Measurements from ENCODE around the gene PKP2. TPM values are rescaled to one million over a fixed set of nuclear protein-coding genes. Genes with fewer than 3 reads are reported as not detected.
"Not testable (repeated sequence)": the region's sequence is repeated elsewhere in the genome, so short reads cannot be mapped to it uniquely, and the experiment has no call there.

The PKP2 gene
- total RNA-seq, 2 experiments from 2014 or later: 0.13 to 0.23 TPM

DNA sequence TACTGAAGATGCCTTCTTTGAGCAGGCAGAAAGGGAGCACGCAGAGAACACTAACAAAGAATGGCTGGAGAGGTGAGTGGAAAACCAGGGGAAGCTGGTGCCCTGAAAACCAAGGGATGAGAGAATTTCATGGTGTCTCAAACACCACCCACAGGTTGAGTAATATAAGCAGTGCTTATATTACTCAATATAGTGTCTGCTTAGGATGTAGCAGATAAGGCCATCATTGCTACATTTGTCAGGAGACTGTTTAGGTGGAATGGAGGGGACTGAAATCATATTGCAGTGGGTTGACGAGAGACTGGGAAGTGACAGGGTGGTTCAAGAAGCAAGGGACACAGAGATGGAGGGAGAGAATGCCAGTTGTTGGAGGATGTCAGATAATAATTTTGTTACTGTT lies 20.6 kb downstream of the PKP2 start:
- no peak for ATAC-seq
- no peak for DNase-seq
- Mint-ChIP-seq H3K36me3 (ENCODE audit: low read depth) (no peaks in the 10 kb centered on the region), H3K27ac (no peak overlapping the region), H3K4me1 (ENCODE audit: low read depth) (no peaks in the 10 kb centered on the region), H3K9me3 (no peaks in the 10 kb centered on the region), H3K4me3 (no peak overlapping the region), H3K27me3 (peaks cover 2% of the 10 kb centered on the region)
- TF ChIP-seq, protein P1, sequence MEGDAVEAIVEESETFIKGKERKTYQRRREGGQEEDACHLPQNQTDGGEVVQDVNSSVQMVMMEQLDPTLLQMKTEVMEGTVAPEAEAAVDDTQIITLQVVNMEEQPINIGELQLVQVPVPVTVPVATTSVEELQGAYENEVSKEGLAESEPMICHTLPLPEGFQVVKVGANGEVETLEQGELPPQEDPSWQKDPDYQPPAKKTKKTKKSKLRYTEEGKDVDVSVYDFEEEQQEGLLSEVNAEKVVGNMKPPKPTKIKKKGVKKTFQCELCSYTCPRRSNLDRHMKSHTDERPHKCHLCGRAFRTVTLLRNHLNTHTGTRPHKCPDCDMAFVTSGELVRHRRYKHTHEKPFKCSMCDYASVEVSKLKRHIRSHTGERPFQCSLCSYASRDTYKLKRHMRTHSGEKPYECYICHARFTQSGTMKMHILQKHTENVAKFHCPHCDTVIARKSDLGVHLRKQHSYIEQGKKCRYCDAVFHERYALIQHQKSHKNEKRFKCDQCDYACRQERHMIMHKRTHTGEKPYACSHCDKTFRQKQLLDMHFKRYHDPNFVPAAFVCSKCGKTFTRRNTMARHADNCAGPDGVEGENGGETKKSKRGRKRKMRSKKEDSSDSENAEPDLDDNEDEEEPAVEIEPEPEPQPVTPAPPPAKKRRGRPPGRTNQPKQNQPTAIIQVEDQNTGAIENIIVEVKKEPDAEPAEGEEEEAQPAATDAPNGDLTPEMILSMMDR (IDR thresholded peaks at IDR 0.05): no peak
- CTCF ChIA-PET: no interaction called here
- POLR2A ChIA-PET: no interaction called here
- intact Hi-C loops (cut with micrococcal nuclease): no loop called here

- H3K4me3 Mint-ChIP-seq: no peak overlapping the region
Observed at GRCh38 chr12:32874975-32875374, 21.6 kb downstream of the PKP2 start.

GRCh38 chr12:32874078-32874477 lies 22.5 kb downstream of the PKP2 start:
- ATAC-seq: no peak
- Mint-ChIP-seq H3K36me3 (ENCODE audit: low read depth) (no peaks in the 10 kb centered on the region), H3K27ac (no peak overlapping the region), H3K4me3 (no peak overlapping the region), H3K27me3 (peaks cover 3% of the 10 kb centered on the region), H3K9me3 (no peaks in the 10 kb centered on the region), H3K4me1 (ENCODE audit: low read depth) (no peaks in the 10 kb centered on the region)
- TF ChIP-seq, protein P1 (IDR thresholded peaks at IDR 0.05): no peak
- DNase-seq: no peak
- POLR2A ChIA-PET: no interaction called here
- intact Hi-C loops (cut with micrococcal nuclease): no loop called here
- CTCF ChIA-PET: no interaction called here

More at GRCh38 chr12:32874975-32875374, 21.6 kb downstream of the PKP2 start:
- intact Hi-C loops (cut with micrococcal nuclease): no loop called here
- no peaks in the 10 kb centered on the region for H3K9me3 Mint-ChIP-seq
- TF ChIP-seq, protein P1 (IDR thresholded peaks at IDR 0.05): no peak
- POLR2A ChIA-PET: no interaction called here
- H3K4me1 Mint-ChIP-seq (ENCODE audit: low read depth): no peaks in the 10 kb centered on the region
- H3K27me3 Mint-ChIP-seq: peaks cover 3% of the 10 kb centered on the region
- no peak overlapping the region for H3K27ac Mint-ChIP-seq
- ATAC-seq: no peak
- DNase-seq: no peak
- CTCF ChIA-PET: no interaction called here
- H3K36me3 Mint-ChIP-seq (ENCODE audit: low read depth): no peaks in the 10 kb centered on the region

GRCh38 chr12:32872416-32872815 lies 24.2 kb downstream of the PKP2 start:
- H3K9me3 Mint-ChIP-seq; CTCF ChIA-PET; H3K36me3 Mint-ChIP-seq (ENCODE audit: low read depth); H3K4me3 Mint-ChIP-seq; POLR2A ChIA-PET; DNase-seq; H3K27me3 Mint-ChIP-seq; ATAC-seq; H3K4me1 Mint-ChIP-seq (ENCODE audit: low read depth); H3K27ac Mint-ChIP-seq; intact Hi-C loops (cut with micrococcal nuclease): not testable (repeated sequence)

- no peaks in the 10 kb centered on the region for H3K36me3 Mint-ChIP-seq (ENCODE audit: low read depth)
- ChIA-PET CTCF (no interaction called here), POLR2A (interaction anchor here (0.6 kb wide), 1 partner anchor 1356 kb away, joined by 3 read pairs; no protein-coding TSS in a partner anchor)
- ATAC-seq (no peak), DNase-seq (no peak)
- TF ChIP-seq, protein P1 (IDR thresholded peaks at IDR 0.05): no peak
- no peak overlapping the region for H3K27ac Mint-ChIP-seq
- no peaks in the 10 kb centered on the region for H3K9me3 Mint-ChIP-seq
- no peaks in the 10 kb centered on the region for H3K4me1 Mint-ChIP-seq (ENCODE audit: low read depth)
- intact Hi-C loops (cut with micrococcal nuclease): no loop called here
- H3K4me3 Mint-ChIP-seq: no peak overlapping the region
- H3K27me3 Mint-ChIP-seq: peaks cover 3% of the 10 kb centered on the region
Observed at GRCh38 chr12:32870716-32871115, 25.9 kb downstream of the PKP2 start.

- intact Hi-C loops (cut with micrococcal nuclease): no loop called here
- CTCF ChIA-PET: no interaction called here
- no peak for ATAC-seq
- Mint-ChIP-seq H3K9me3 (no peaks in the 10 kb centered on the region), H3K36me3 (ENCODE audit: low read depth) (no peaks in the 10 kb centered on the region), H3K4me1 (ENCODE audit: low read depth) (no peaks in the 10 kb centered on the region), H3K27ac (no peak overlapping the region), H3K27me3 (peaks cover 3% of the 10 kb centered on the region), H3K4me3 (no peak overlapping the region)
- no peak for DNase-seq
- TF ChIP-seq, protein P1 (IDR thresholded peaks at IDR 0.05): no peak
- POLR2A ChIA-PET: no interaction called here
Observed at GRCh38 chr12:32868885-32869284, 27.7 kb downstream of the PKP2 start.

Data from activated CD8-positive, alpha-beta T cell treated with anti-CD3 and anti-CD28 coated beads for 36 hours (primary cell).